Liver (tissue), 9 donors: ENCODE measurements around the gene FUT7. TPM values are rescaled to one million over a fixed set of nuclear protein-coding genes. Genes with fewer than 3 reads are reported as not detected.

Experiments
- DNase-seq: peaks from one replicate; pipeline ENCODE4 v3.0.0-alpha.2; 2017; ENCODE audit warnings: low spot score
- H3K27ac ChIP-seq, 2 donors: one replicate each; pipeline ENCODE4 v1.7.0; 2013; ENCODE audit warnings: inconsistent platforms in 2 of 2, low read length in 2 of 2, control low read depth in 1 of 2, low read depth in 1 of 2, mild to moderate bottlenecking in 1 of 2
- H3K27me3 ChIP-seq, 4 donors: one replicate each; pipeline versions ENCODE4 v1.6.1 to v1.7.0; 2013; ENCODE audit warnings: low read length in 3 of 4, inconsistent platforms in 1 of 4, mild to moderate bottlenecking in 1 of 4, moderate library complexity in 1 of 4; ENCODE audit not compliant: control insufficient read depth in 4 of 4, insufficient read depth in 4 of 4
- H3K36me3 ChIP-seq, 4 donors: one replicate each; pipeline versions ENCODE4 v1.6.1 to v1.7.0; 2013; ENCODE audit warnings: low read length in 3 of 4, mild to moderate bottlenecking in 3 of 4, low read depth in 1 of 4, moderate library complexity in 1 of 4; ENCODE audit not compliant: control insufficient read depth in 4 of 4, insufficient read depth in 3 of 4
- H3K4me1 ChIP-seq, 4 donors: one replicate each; pipeline versions ENCODE4 v1.6.1 to v1.7.0; 2013; ENCODE audit warnings: low read length in 3 of 4, mild to moderate bottlenecking in 3 of 4, moderate library complexity in 1 of 4; ENCODE audit not compliant: control insufficient read depth in 4 of 4, insufficient read depth in 4 of 4
- H3K4me3 ChIP-seq, 3 donors: one replicate each; pipeline versions ENCODE4 v1.6.1 to v1.7.0; 2013; ENCODE audit warnings: low read length in 3 of 3, control low read depth in 1 of 3, low read depth in 1 of 3, mild to moderate bottlenecking in 1 of 3
- H3K9ac ChIP-seq, 2 donors: one replicate each; pipeline ENCODE4 v1.7.0; 2013; ENCODE audit warnings: low read length in 2 of 2, mild to moderate bottlenecking in 2 of 2, moderate library complexity in 2 of 2, control low read depth in 1 of 2, low read depth in 1 of 2
- H3K9me3 ChIP-seq, 4 donors: one replicate each; pipeline versions ENCODE4 v1.6.1 to v1.7.0; 2013; ENCODE audit warnings: low read length in 3 of 4; ENCODE audit not compliant: control insufficient read depth in 4 of 4
- FOXA1 ChIP-seq: IDR thresholded peaks from 2 replicates; pipeline ENCODE4 v1.6.1; 2016; ENCODE audit warnings: antibody characterized with exemption
- FOXA2 ChIP-seq: IDR thresholded peaks from 2 replicates; pipeline ENCODE4 v1.6.1; 2016; ENCODE audit warnings: antibody characterized with exemption
- GABPA ChIP-seq, 2 donors: IDR thresholded peaks in 1 of 2; conservative IDR thresholded peaks in 1 of 2; 2 replicates each; pipeline ENCODE4 v1.6.1; 2016; ENCODE audit warnings: antibody characterized with exemption in 2 of 2, mild to moderate bottlenecking in 1 of 2, moderate library complexity in 1 of 2
- JUND ChIP-seq, 2 donors: IDR thresholded peaks; 2 replicates each; pipeline ENCODE4 v1.6.1; 2016; ENCODE audit warnings: antibody characterized with exemption in 2 of 2
- NR2F2 ChIP-seq: IDR thresholded peaks from 2 replicates; pipeline ENCODE4 v1.6.1; 2016; ENCODE audit warnings: antibody characterized with exemption
- RAD21 ChIP-seq, 2 donors: IDR thresholded peaks; 2 replicates each; pipeline ENCODE4 v1.6.1; 2016; ENCODE audit warnings: antibody characterized with exemption in 2 of 2, mild to moderate bottlenecking in 2 of 2
- TAF1 ChIP-seq: conservative IDR thresholded peaks from 2 replicates; pipeline ENCODE4 v1.6.1; 2016; ENCODE audit warnings: antibody characterized with exemption, mild to moderate bottlenecking
- YY1 ChIP-seq: IDR thresholded peaks from 2 replicates; pipeline ENCODE4 v1.6.1; 2016; ENCODE audit warnings: antibody characterized with exemption, mild to moderate bottlenecking
- WGBS: extraction: QIAGEN DNeasy Blood & Tissue Kit; methylation state at CpG from one replicate; pipeline ENCODE4 v1.1.7; 2013; 5-methylcytosine and 5-hydroxymethylcytosine counted together
- polyA plus RNA-seq, 2 donors: library from polyadenylated mRNA; stranded (reverse) in 1 of 2; unstranded in 1 of 2; fragments of 200-250 nt in 1 of 2; fragments of >200 nt in 1 of 2; fragmentation: Nextera tagmentation in 1 of 2; extraction: Ambion mirVana in 1 of 2; gene quantifications; one replicate each; pipeline versions ENCODE4 v1.2.1 to v1.2.3, GENCODE V29; 2013 to 2015
- total RNA-seq, 2 donors: library from RNA; depleted of rRNA; stranded (reverse); fragments of >200 nt; gene quantifications; one replicate each; pipeline ENCODE4 v1.2.3, GENCODE V29; 2014
- TF ChIP-seq, protein P1 (sequence below): fragments of 150-350 bp; IDR thresholded peaks from 2 replicates; pipeline ENCODE4 v1.5.1; 2017; ENCODE audit warnings: improper control_type of control experiment, low read depth, low read length; ENCODE audit not compliant: missing input control
- TF ChIP-seq, protein P2 (sequence below): IDR thresholded peaks from 2 replicates; pipeline ENCODE4 v1.6.1; 2016; ENCODE audit warnings: antibody characterized with exemption
- TF ChIP-seq, protein P3 (sequence below): IDR thresholded peaks from 2 replicates; pipeline ENCODE4 v1.6.1; 2016; ENCODE audit warnings: antibody characterized with exemption
- TF ChIP-seq, protein P4 (sequence below): IDR thresholded peaks from 2 replicates; pipeline ENCODE4 v1.6.1; 2016; ENCODE audit warnings: antibody characterized with exemption, mild to moderate bottlenecking
- TF ChIP-seq, protein P5 (sequence below): IDR thresholded peaks from 2 replicates; pipeline ENCODE4 v1.6.1; 2016; ENCODE audit warnings: antibody characterized with exemption
- donor health status: healthy.
- donor health status: healthy.
- donor health status: healthy.
- donor health status: healthy.
- donor health status: healthy.

Gene FUT7
- total and polyA plus RNA-seq, 4 donors: 0.14 to 0.67 (median 0.37) TPM; not detected in 1

DNA sequence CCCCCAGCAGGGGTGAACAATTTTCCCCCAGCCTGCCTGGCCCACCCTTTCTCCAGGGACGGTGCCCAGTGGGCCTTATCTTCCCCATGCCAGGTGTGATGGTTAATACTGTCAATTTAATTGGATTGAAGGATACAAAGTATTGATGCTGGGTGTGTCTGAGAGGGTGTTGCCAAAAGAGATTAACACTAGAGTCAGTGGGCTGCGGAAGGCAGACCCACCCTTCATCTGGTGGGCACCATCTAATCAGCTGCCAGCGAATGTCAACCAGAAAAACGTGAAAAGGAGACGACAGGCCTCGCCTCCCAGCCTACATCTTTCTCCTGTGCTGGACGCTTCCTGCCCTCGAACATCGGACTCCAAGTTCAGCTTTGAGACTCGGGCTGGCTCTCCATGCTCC, 5.6 kb upstream of the FUT7 start (continued):
- TF ChIP-seq, protein P1, sequence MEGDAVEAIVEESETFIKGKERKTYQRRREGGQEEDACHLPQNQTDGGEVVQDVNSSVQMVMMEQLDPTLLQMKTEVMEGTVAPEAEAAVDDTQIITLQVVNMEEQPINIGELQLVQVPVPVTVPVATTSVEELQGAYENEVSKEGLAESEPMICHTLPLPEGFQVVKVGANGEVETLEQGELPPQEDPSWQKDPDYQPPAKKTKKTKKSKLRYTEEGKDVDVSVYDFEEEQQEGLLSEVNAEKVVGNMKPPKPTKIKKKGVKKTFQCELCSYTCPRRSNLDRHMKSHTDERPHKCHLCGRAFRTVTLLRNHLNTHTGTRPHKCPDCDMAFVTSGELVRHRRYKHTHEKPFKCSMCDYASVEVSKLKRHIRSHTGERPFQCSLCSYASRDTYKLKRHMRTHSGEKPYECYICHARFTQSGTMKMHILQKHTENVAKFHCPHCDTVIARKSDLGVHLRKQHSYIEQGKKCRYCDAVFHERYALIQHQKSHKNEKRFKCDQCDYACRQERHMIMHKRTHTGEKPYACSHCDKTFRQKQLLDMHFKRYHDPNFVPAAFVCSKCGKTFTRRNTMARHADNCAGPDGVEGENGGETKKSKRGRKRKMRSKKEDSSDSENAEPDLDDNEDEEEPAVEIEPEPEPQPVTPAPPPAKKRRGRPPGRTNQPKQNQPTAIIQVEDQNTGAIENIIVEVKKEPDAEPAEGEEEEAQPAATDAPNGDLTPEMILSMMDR: no peak

DNA sequence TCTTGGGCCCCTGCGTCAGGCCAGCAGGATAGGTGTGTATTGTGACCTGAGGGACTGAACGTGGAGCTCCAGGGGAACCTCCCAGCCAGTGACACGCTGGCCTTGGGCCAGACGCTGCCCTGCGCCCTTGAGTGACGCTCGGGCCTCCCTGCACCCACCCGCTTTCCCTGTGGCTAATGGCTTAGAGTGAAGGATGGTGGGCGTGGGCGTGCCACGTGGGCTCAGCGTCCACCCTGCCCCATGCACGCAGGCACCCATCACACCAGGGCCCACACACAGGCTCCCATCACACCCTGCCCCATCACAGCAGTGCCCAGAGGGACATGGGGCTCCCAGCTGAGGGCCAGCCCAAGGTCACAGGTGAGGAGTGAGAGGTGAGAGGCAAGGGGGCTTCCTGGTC, 5.1 kb upstream of the FUT7 start:
- Histone ChIP-seq H3K27ac (no peak overlapping the region), H3K4me3 (no peak overlapping the region), H3K9ac (no peak overlapping the region), H3K27me3 (peaks cover 0 to 4% (median under 1%) of the 10 kb centered on the region in 4 donors), H3K4me1 (peaks cover 0 to 10% (median 1%) of the 10 kb centered on the region in 4 donors), H3K36me3 (no peaks in the 10 kb centered on the region), H3K9me3 (no peaks in the 10 kb centered on the region)
- TF ChIP-seq NR2F2: no peak
- no peak for TF ChIP-seq FOXA1
- TF ChIP-seq, protein P2, sequence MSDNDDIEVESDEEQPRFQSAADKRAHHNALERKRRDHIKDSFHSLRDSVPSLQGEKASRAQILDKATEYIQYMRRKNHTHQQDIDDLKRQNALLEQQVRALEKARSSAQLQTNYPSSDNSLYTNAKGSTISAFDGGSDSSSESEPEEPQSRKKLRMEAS: no peak
- TF ChIP-seq, protein P3, sequence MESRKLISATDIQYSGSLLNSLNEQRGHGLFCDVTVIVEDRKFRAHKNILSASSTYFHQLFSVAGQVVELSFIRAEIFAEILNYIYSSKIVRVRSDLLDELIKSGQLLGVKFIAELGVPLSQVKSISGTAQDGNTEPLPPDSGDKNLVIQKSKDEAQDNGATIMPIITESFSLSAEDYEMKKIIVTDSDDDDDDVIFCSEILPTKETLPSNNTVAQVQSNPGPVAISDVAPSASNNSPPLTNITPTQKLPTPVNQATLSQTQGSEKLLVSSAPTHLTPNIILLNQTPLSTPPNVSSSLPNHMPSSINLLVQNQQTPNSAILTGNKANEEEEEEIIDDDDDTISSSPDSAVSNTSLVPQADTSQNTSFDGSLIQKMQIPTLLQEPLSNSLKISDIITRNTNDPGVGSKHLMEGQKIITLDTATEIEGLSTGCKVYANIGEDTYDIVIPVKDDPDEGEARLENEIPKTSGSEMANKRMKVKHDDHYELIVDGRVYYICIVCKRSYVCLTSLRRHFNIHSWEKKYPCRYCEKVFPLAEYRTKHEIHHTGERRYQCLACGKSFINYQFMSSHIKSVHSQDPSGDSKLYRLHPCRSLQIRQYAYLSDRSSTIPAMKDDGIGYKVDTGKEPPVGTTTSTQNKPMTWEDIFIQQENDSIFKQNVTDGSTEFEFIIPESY: no peak
- TF ChIP-seq, protein P4, sequence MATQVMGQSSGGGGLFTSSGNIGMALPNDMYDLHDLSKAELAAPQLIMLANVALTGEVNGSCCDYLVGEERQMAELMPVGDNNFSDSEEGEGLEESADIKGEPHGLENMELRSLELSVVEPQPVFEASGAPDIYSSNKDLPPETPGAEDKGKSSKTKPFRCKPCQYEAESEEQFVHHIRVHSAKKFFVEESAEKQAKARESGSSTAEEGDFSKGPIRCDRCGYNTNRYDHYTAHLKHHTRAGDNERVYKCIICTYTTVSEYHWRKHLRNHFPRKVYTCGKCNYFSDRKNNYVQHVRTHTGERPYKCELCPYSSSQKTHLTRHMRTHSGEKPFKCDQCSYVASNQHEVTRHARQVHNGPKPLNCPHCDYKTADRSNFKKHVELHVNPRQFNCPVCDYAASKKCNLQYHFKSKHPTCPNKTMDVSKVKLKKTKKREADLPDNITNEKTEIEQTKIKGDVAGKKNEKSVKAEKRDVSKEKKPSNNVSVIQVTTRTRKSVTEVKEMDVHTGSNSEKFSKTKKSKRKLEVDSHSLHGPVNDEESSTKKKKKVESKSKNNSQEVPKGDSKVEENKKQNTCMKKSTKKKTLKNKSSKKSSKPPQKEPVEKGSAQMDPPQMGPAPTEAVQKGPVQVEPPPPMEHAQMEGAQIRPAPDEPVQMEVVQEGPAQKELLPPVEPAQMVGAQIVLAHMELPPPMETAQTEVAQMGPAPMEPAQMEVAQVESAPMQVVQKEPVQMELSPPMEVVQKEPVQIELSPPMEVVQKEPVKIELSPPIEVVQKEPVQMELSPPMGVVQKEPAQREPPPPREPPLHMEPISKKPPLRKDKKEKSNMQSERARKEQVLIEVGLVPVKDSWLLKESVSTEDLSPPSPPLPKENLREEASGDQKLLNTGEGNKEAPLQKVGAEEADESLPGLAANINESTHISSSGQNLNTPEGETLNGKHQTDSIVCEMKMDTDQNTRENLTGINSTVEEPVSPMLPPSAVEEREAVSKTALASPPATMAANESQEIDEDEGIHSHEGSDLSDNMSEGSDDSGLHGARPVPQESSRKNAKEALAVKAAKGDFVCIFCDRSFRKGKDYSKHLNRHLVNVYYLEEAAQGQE: no peak
- no peak for TF ChIP-seq YY1
- TF ChIP-seq FOXA2: no peak
- TF ChIP-seq RAD21 (IDR thresholded peaks at IDR 0.05): no peak
- TF ChIP-seq, protein P5, sequence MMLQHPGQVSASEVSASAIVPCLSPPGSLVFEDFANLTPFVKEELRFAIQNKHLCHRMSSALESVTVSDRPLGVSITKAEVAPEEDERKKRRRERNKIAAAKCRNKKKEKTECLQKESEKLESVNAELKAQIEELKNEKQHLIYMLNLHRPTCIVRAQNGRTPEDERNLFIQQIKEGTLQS: no peak
- 84% methylated on average over 13 of the region's 13 CpGs for WGBS
- no peak for DNase-seq

DNA sequence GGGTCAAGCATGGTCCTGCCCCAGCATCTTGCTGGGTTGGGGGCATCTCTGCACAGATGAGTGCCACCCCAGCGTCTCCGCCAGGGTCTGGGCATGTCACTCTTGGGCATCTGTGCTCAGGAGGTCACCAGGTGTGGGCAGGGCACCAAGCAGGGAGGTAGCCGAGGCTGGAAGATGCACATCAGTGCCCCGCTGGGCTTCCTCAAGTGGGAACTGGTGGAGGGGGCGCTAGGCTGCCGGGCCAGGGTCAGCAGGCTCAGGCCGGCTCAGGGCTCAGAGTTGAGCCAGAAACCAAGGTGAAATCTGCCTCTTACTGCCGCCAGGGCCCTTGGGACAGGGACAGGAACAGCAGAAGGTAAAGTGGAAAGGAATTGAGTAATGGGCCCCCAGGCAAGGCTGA, 4.0 kb upstream of the FUT7 start:
- no peak overlapping the region for H3K27ac ChIP-seq
- no peaks in the 10 kb centered on the region for H3K36me3 ChIP-seq
- H3K4me1 ChIP-seq: peaks cover 0 to 10% (median 1%) of the 10 kb centered on the region in 4 donors
- no peaks in the 10 kb centered on the region for H3K9me3 ChIP-seq
- DNase-seq: no peak
- no peak overlapping the region for H3K9ac ChIP-seq
- WGBS: 77% methylated on average over 8 of the region's 8 CpGs
- no peak overlapping the region for H3K4me3 ChIP-seq
- peaks cover 0 to 3% (median under 1%) of the 10 kb centered on the region in 4 donors for H3K27me3 ChIP-seq
- TF ChIP-seq GABPA (IDR thresholded peaks at IDR 0.05 in 1 of 2, conservative IDR thresholded peaks at IDR 0.05 in 1 of 2) (no peak), RAD21 (IDR thresholded peaks at IDR 0.05) (no peak), NR2F2 (no peak), YY1 (no peak), TAF1 (no peak), JUND (IDR thresholded peaks at IDR 0.05) (no peak)
- TF ChIP-seq, protein P4: no peak
- TF ChIP-seq, protein P3: no peak
- TF ChIP-seq, protein P1: no peak
